CD14-positive monocyte (primary cell): ENCODE data around the gene EPHB4. TPM values are rescaled to one million over a fixed set of nuclear protein-coding genes. Genes with fewer than 3 reads are reported as not detected.

ENCODE experiments used
- DNase-seq, 3 donors: peaks; one replicate each; pipeline ENCODE4 v3.0.0-alpha.2; 2011 to 2022
- H2AFZ ChIP-seq: 2 replicates; pipeline ENCODE4 v1.6.0; 2012; ENCODE audit warnings: mild to moderate bottlenecking, low read depth, low read length, inconsistent platforms; ENCODE audit not compliant: insufficient read depth, poor library complexity, severe bottlenecking
- H3K27ac ChIP-seq, 2 donors: 1 replicate in 1 of 2; 2 replicates in 1 of 2; pipeline ENCODE4 v1.5.1; 2012 to 2013; ENCODE audit warnings: low read length in 2 of 2, control low read depth in 1 of 2, inconsistent platforms in 1 of 2, low read depth in 1 of 2, mild to moderate bottlenecking in 1 of 2
- H3K27me3 ChIP-seq, 2 donors: one replicate each; pipeline versions ENCODE4 v1.6.0 to v1.6.1; 2011 to 2013; ENCODE audit warnings: low read length in 2 of 2; ENCODE audit not compliant: control insufficient read depth in 2 of 2, insufficient read depth in 2 of 2
- H3K36me3 ChIP-seq, 2 donors: replicated peaks in 1 of 2; 1 replicate in 1 of 2; 2 replicates in 1 of 2; pipeline versions ENCODE4 v1.5.1 to v1.6.1; 2012 to 2013; ENCODE audit warnings: low read length in 2 of 2, control low read depth in 1 of 2, inconsistent platforms in 1 of 2, mild to moderate bottlenecking in 1 of 2; ENCODE audit not compliant: insufficient read depth in 2 of 2, control insufficient read depth in 1 of 2
- H3K4me1 ChIP-seq, 2 donors: 1 replicate in 1 of 2; 2 replicates in 1 of 2; pipeline versions ENCODE4 v1.5.1 to v1.6.1; 2012 to 2013; ENCODE audit warnings: low read length in 2 of 2, control low read depth in 1 of 2, inconsistent platforms in 1 of 2, mild to moderate bottlenecking in 1 of 2, moderate library complexity in 1 of 2; ENCODE audit not compliant: insufficient read depth in 2 of 2, control insufficient read depth in 1 of 2
- H3K4me2 ChIP-seq: replicated peaks from 2 replicates; pipeline ENCODE3; 2012; ENCODE audit warnings: low read length, moderate library complexity, mild to moderate bottlenecking; ENCODE audit not compliant: poor library complexity, severe bottlenecking; ENCODE audit errors: extremely low read depth
- H3K4me3 ChIP-seq, 3 experiments: fragments of 200-600 bp in 1 of 3; sonication (generic) in 1 of 3; replicated peaks in 1 of 3; 1 replicate in 2 of 3; 2 replicates in 1 of 3; pipeline ENCODE4 v1.5.1; 2011 to 2013; ENCODE audit warnings: low read length in 3 of 3, mild to moderate bottlenecking in 3 of 3, control low read depth in 2 of 3, low read depth in 2 of 3, inconsistent platforms in 1 of 3, moderate library complexity in 1 of 3
- H3K79me2 ChIP-seq: 2 replicates; pipeline ENCODE4 v1.6.0; 2012; ENCODE audit warnings: mild to moderate bottlenecking, control low read depth, inconsistent platforms, low read length, moderate library complexity; ENCODE audit not compliant: insufficient read depth
- H3K9ac ChIP-seq: 2 replicates; pipeline ENCODE4 v1.6.0; 2017; ENCODE audit warnings: low read length, mild to moderate bottlenecking; ENCODE audit not compliant: insufficient read depth, poor library complexity, severe bottlenecking
- H3K9me3 ChIP-seq, 2 donors: replicated peaks in 1 of 2; 1 replicate in 1 of 2; 2 replicates in 1 of 2; pipeline versions ENCODE4 v1.5.1 to v1.6.1; 2012 to 2013; ENCODE audit warnings: low read length in 2 of 2, control low read depth in 1 of 2; ENCODE audit not compliant: control insufficient read depth in 1 of 2, insufficient read depth in 1 of 2
- H4K20me1 ChIP-seq: 2 replicates; pipeline ENCODE4 v1.6.0; 2012; ENCODE audit warnings: mild to moderate bottlenecking, low read length, control low read depth, moderate library complexity; ENCODE audit not compliant: insufficient read depth
- H3K27ac Mint-ChIP-seq, 7 donors: one replicate each; pipeline ENCODE4 v1.8.0; 2020; ENCODE audit warnings: mild to moderate bottlenecking in 7 of 7, mixed read lengths in 7 of 7, moderate library complexity in 6 of 7, inconsistent platforms in 2 of 7
- H3K27me3 Mint-ChIP-seq, 3 donors: one replicate each; pipeline ENCODE4 v1.8.0; 2021 to 2022; ENCODE audit warnings: low read depth in 3 of 3, mild to moderate bottlenecking in 3 of 3, mixed read lengths in 3 of 3, moderate library complexity in 3 of 3, inconsistent platforms in 1 of 3
- H3K36me3 Mint-ChIP-seq, 2 donors: one replicate each; pipeline ENCODE4 v1.8.0; 2020; ENCODE audit warnings: mixed read lengths in 2 of 2, inconsistent platforms in 1 of 2, mild to moderate bottlenecking in 1 of 2
- H3K4me1 Mint-ChIP-seq: one replicate; pipeline ENCODE4 v1.8.0; 2020; ENCODE audit warnings: mild to moderate bottlenecking, mixed read lengths
- H3K4me3 Mint-ChIP-seq, 2 donors: one replicate each; pipeline ENCODE4 v1.8.0; 2020; ENCODE audit warnings: mild to moderate bottlenecking in 2 of 2, mixed read lengths in 2 of 2, moderate library complexity in 1 of 2
- H3K9me3 Mint-ChIP-seq, 7 donors: one replicate each; pipeline ENCODE4 v1.8.0; 2020 to 2022; ENCODE audit warnings: mixed read lengths in 7 of 7, mild to moderate bottlenecking in 6 of 7, moderate library complexity in 6 of 7, inconsistent platforms in 2 of 7
- WGBS: methylation state at CpG from one replicate; pipeline ENCODE4 v1.1.5; 2013; ENCODE audit warnings: missing lambda C conversion rate; ENCODE audit not compliant: insufficient coverage; 5-methylcytosine and 5-hydroxymethylcytosine counted together
- intact Hi-C, 2 donors: fragments of 100-400 bp; cut with micrococcal nuclease; formaldehyde crosslinking; loops; one replicate each; pipeline versions ENCODE4 v1.15.0 to v1.15.1; 2023
- polyA plus RNA-seq, 3 donors: library from polyadenylated mRNA; depleted of rRNA in 1 of 3; unstranded in 2 of 3; stranded (reverse) in 1 of 3; fragments of 300-500 nt in 2 of 3; fragments of >200 nt in 1 of 3; fragmentation: Illumina TruSeq in 2 of 3; gene quantifications; 1 replicate in 2 of 3; 2 replicates in 1 of 3; pipeline ENCODE4 v1.2.3, GENCODE V29; 2012 to 2021
- TF ChIP-seq, protein P1 (sequence below): fragments of 200-600 bp; IDR thresholded peaks from one replicate; pipeline ENCODE4 v1.8.0; 2022; ENCODE audit warnings: antibody characterized with exemption, mild to moderate bottlenecking

Gene EPHB4
- polyA plus RNA-seq, 3 donors: 5.0 to 6.5 (median 5.7) TPM

DNA sequence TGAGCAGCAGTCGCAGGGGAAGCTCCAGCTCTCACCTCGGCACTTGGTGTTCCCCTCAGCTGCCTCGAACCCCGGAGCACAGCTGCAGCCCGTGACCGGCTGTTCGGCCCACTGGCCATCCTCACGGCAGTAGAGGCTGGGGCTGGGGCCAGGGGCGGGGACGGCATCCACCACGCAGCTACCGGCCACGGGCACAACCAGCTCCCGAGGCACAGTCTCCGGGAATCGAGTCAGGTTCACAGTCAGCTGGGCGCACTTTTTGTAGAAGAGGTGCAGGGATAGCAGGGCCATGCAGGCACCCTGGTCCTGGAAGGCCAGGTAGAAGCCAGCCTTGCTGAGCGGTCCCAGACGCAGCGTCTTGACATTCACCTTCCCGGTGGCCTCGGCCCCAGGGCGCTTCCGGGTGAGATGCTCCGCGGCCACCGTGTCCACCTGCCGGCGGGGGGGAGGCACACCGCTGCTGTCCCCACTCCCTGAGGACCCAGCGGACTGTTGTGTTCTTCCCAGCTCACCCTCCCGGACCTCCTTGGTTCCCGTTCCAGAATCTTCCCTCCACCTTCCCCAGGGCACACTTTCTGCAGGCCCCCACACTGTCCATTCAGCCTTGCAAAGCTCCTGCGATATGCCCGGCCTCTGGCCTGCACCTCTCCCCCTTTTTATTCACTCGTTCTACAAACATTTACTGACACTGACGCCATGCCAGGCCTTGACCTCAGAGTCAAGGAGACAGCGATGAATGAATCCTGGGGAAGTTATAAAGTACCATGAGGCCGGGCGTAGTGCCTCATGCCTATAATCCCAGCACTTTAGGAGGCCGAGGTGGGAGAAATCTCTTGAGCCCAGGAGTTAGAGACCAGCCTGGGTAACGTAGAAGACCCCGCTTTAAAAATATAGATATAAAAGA, 4.8 kb downstream of the EPHB4 start:
- H3K79me2 ChIP-seq: no peaks in the 10 kb centered on the region

DNA sequence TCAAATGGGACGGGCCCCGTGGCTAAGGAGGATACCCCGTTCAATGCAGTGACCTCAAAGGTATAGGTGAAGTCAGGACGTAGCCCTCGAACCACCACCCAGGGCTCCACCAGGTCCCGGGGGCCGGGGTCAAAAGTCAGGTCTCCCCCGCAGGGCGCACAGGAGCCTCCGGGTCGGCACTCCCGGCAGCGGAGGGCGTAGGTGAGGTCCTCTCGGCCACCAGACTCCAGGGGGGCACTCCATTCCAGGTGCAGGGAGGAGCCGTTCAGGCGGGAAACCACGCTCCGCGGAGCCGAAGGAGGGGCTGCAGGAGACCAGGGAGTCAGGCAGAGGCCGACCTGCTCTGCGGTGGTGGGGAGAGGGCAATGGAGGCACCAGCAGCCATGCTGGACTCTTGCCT, 7.7 kb downstream of the EPHB4 start:
- Mint-ChIP-seq H3K9me3 (peaks cover 0 to 1% (median 0%) of the 10 kb centered on the region in 7 donors), H3K27ac (no peak overlapping the region), H3K4me3 (no peak overlapping the region), H3K4me1 (peaks cover 18% of the 10 kb centered on the region), H3K36me3 (peaks cover 0 to 2% of the 10 kb centered on the region in 2 donors), H3K27me3 (peaks cover 6 to 13% (median 8%) of the 10 kb centered on the region in 3 donors)
- DNase-seq: no peak
- Histone ChIP-seq H3K79me2 (no peaks in the 10 kb centered on the region), H3K9me3 (no peaks in the 10 kb centered on the region), H3K27ac (no peak overlapping the region), H3K4me2 (no peak overlapping the region), H3K27me3 (peaks cover 0 to 5% of the 10 kb centered on the region in 2 donors), H3K36me3 (no peaks in the 10 kb centered on the region), H3K4me1 (peaks cover 14 to 20% of the 10 kb centered on the region in 2 donors), H3K9ac (no peak overlapping the region), H3K4me3 (no peak overlapping the region), H4K20me1 (no peaks in the 10 kb centered on the region), H2AFZ (no peak overlapping the region)
- intact Hi-C loops: no loop called here
- 99% methylated on average over 19 of the region's 23 CpGs for WGBS
- TF ChIP-seq, protein P1, sequence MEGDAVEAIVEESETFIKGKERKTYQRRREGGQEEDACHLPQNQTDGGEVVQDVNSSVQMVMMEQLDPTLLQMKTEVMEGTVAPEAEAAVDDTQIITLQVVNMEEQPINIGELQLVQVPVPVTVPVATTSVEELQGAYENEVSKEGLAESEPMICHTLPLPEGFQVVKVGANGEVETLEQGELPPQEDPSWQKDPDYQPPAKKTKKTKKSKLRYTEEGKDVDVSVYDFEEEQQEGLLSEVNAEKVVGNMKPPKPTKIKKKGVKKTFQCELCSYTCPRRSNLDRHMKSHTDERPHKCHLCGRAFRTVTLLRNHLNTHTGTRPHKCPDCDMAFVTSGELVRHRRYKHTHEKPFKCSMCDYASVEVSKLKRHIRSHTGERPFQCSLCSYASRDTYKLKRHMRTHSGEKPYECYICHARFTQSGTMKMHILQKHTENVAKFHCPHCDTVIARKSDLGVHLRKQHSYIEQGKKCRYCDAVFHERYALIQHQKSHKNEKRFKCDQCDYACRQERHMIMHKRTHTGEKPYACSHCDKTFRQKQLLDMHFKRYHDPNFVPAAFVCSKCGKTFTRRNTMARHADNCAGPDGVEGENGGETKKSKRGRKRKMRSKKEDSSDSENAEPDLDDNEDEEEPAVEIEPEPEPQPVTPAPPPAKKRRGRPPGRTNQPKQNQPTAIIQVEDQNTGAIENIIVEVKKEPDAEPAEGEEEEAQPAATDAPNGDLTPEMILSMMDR: no peak

More for the DNA sequence above, 4.8 kb downstream of the EPHB4 start:
- H3K4me3 Mint-ChIP-seq: no peak overlapping the region
- H3K4me3 ChIP-seq: no peak overlapping the region
- no peak overlapping the region for H2AFZ ChIP-seq
- H3K36me3 Mint-ChIP-seq: peaks cover 0 to 2% of the 10 kb centered on the region in 2 donors
- H3K4me1 ChIP-seq: peaks cover 21 to 28% of the 10 kb centered on the region in 2 donors
- H3K36me3 ChIP-seq: no peaks in the 10 kb centered on the region
- TF ChIP-seq, protein P1: no peak
- H3K27me3 ChIP-seq: peaks cover 7 to 30% of the 10 kb centered on the region in 2 donors
- peaks cover 17% of the 10 kb centered on the region for H3K4me1 Mint-ChIP-seq
- H3K9me3 Mint-ChIP-seq: peaks cover 0 to 4% (median 1%) of the 10 kb centered on the region in 7 donors
- peaks cover 29 to 36% (median 31%) of the 10 kb centered on the region in 3 donors for H3K27me3 Mint-ChIP-seq
- WGBS: 96% methylated on average over 39 of the region's 43 CpGs
- no peak overlapping the region for H3K27ac ChIP-seq
- H3K9me3 ChIP-seq: no peaks in the 10 kb centered on the region
- no peak overlapping the region for H3K4me2 ChIP-seq
- intact Hi-C loops: no loop called here
- H3K27ac Mint-ChIP-seq: no peak overlapping the region
- no peak for DNase-seq
- H3K9ac ChIP-seq: no peak overlapping the region
- H4K20me1 ChIP-seq: no peaks in the 10 kb centered on the region
